ENCODE results near the gene CAMK2D.
"Not testable (repeated sequence)": the region's sequence is repeated elsewhere in the genome, so short reads cannot be mapped to it uniquely, and the experiment has no call there.

The CAMK2D gene

GRCh38 chr4:113702596-113702995, 58.9 kb downstream of the CAMK2D start:
- H3K9me3 ChIP-seq (ENCODE audit: control insufficient read depth, insufficient read depth, low read length); H3K36me3 ChIP-seq (ENCODE audit: control insufficient read depth, insufficient read depth, low read length); H3K27me3 ChIP-seq (ENCODE audit: control insufficient read depth, insufficient read depth, low read length); DNase-seq (ENCODE audit: low read depth, low spot score); H3K4me3 ChIP-seq (ENCODE audit: low read length); H3K4me1 ChIP-seq (ENCODE audit: control insufficient read depth, insufficient read depth, low read length); H3K27ac ChIP-seq (ENCODE audit: low read length): not testable (repeated sequence)
- WGBS (ENCODE audit: insufficient coverage, insufficient read length), result no CpG with 5 or more reads among the region's 3 CpGs

- Histone ChIP-seq H3K36me3 (ENCODE audit: control insufficient read depth, insufficient read depth, low read length) (no peaks in the 10 kb centered on the region), H3K4me1 (ENCODE audit: control insufficient read depth, insufficient read depth, low read length) (no peaks in the 10 kb centered on the region), H3K27ac (ENCODE audit: low read length) (no peak overlapping the region), H3K4me3 (ENCODE audit: low read length) (no peak overlapping the region), H3K9me3 (ENCODE audit: control insufficient read depth, insufficient read depth, low read length) (no peaks in the 10 kb centered on the region), H3K27me3 (ENCODE audit: control insufficient read depth, insufficient read depth, low read length) (no peaks in the 10 kb centered on the region)
- WGBS (ENCODE audit: insufficient coverage, insufficient read length), result no CpG with 5 or more reads among the region's 1 CpG
- no peak for DNase-seq (ENCODE audit: low read depth, low spot score)
These were observed 60.4 kb downstream of the CAMK2D start for GRCh38 chr4:113701169-113701568.

GRCh38 chr4:113700602-113701150, 60.9 kb downstream of the CAMK2D start:
- no peaks in the 10 kb centered on the region for H3K9me3 ChIP-seq (ENCODE audit: control insufficient read depth, insufficient read depth, low read length)
- H3K36me3 ChIP-seq (ENCODE audit: control insufficient read depth, insufficient read depth, low read length), result no peaks in the 10 kb centered on the region
- no peak overlapping the region for H3K4me3 ChIP-seq (ENCODE audit: low read length)
- no peaks in the 10 kb centered on the region for H3K27me3 ChIP-seq (ENCODE audit: control insufficient read depth, insufficient read depth, low read length)
- no peak for DNase-seq (ENCODE audit: low read depth, low spot score)
- H3K4me1 ChIP-seq (ENCODE audit: control insufficient read depth, insufficient read depth, low read length), result no peaks in the 10 kb centered on the region
- no CpG with 5 or more reads among the region's 2 CpGs for WGBS (ENCODE audit: insufficient coverage, insufficient read length)
- H3K27ac ChIP-seq (ENCODE audit: low read length), result no peak overlapping the region

GRCh38 chr4:113699772-113700171, 61.8 kb downstream of the CAMK2D start:
- Histone ChIP-seq H3K4me3 (ENCODE audit: low read length) (no peak overlapping the region), H3K9me3 (ENCODE audit: control insufficient read depth, insufficient read depth, low read length) (no peaks in the 10 kb centered on the region), H3K4me1 (ENCODE audit: control insufficient read depth, insufficient read depth, low read length) (no peaks in the 10 kb centered on the region), H3K36me3 (ENCODE audit: control insufficient read depth, insufficient read depth, low read length) (no peaks in the 10 kb centered on the region), H3K27me3 (ENCODE audit: control insufficient read depth, insufficient read depth, low read length) (no peaks in the 10 kb centered on the region), H3K27ac (ENCODE audit: low read length) (no peak overlapping the region)
- WGBS (ENCODE audit: insufficient coverage, insufficient read length), result no CpG with 5 or more reads among the region's 2 CpGs
- DNase-seq (ENCODE audit: low read depth, low spot score), result no peak

- Histone ChIP-seq H3K4me1 (ENCODE audit: control insufficient read depth, insufficient read depth, low read length) (no peaks in the 10 kb centered on the region), H3K4me3 (ENCODE audit: low read length) (no peak overlapping the region), H3K27me3 (ENCODE audit: control insufficient read depth, insufficient read depth, low read length) (no peaks in the 10 kb centered on the region), H3K36me3 (ENCODE audit: control insufficient read depth, insufficient read depth, low read length) (no peaks in the 10 kb centered on the region), H3K27ac (ENCODE audit: low read length) (no peak overlapping the region), H3K9me3 (ENCODE audit: control insufficient read depth, insufficient read depth, low read length) (no peaks in the 10 kb centered on the region)
- no peak for DNase-seq (ENCODE audit: low read depth, low spot score)
- WGBS (ENCODE audit: insufficient coverage, insufficient read length), result no CpG with 5 or more reads among the region's 2 CpGs
These were observed 64.1 kb downstream of the CAMK2D start for GRCh38 chr4:113697429-113697828.

- DNase-seq (ENCODE audit: low read depth, low spot score), result no peak
- Histone ChIP-seq H3K4me3 (ENCODE audit: low read length) (no peak overlapping the region), H3K36me3 (ENCODE audit: control insufficient read depth, insufficient read depth, low read length) (no peaks in the 10 kb centered on the region), H3K27me3 (ENCODE audit: control insufficient read depth, insufficient read depth, low read length) (no peaks in the 10 kb centered on the region), H3K27ac (ENCODE audit: low read length) (no peak overlapping the region), H3K9me3 (ENCODE audit: control insufficient read depth, insufficient read depth, low read length) (no peaks in the 10 kb centered on the region), H3K4me1 (ENCODE audit: control insufficient read depth, insufficient read depth, low read length) (no peaks in the 10 kb centered on the region)
- WGBS (ENCODE audit: insufficient coverage, insufficient read length), result no CpG with 5 or more reads among the region's 3 CpGs
These were observed 66.0 kb downstream of the CAMK2D start for GRCh38 chr4:113695328-113696169.

GRCh38 chr4:113694008-113694407, 67.5 kb downstream of the CAMK2D start:
- Histone ChIP-seq H3K27ac (ENCODE audit: low read length) (no peak overlapping the region), H3K36me3 (ENCODE audit: control insufficient read depth, insufficient read depth, low read length) (no peaks in the 10 kb centered on the region), H3K9me3 (ENCODE audit: control insufficient read depth, insufficient read depth, low read length) (no peaks in the 10 kb centered on the region), H3K4me3 (ENCODE audit: low read length) (no peak overlapping the region), H3K27me3 (ENCODE audit: control insufficient read depth, insufficient read depth, low read length) (no peaks in the 10 kb centered on the region), H3K4me1 (ENCODE audit: control insufficient read depth, insufficient read depth, low read length) (no peaks in the 10 kb centered on the region)
- DNase-seq (ENCODE audit: low read depth, low spot score), result no peak
- 100% methylated on average over 1 of the region's 2 CpGs for WGBS (ENCODE audit: insufficient coverage, insufficient read length)

- no peaks in the 10 kb centered on the region for H3K36me3 ChIP-seq (ENCODE audit: control insufficient read depth, insufficient read depth, low read length)
- H3K27me3 ChIP-seq (ENCODE audit: control insufficient read depth, insufficient read depth, low read length), result no peaks in the 10 kb centered on the region
These were observed 68.6 kb downstream of the CAMK2D start for GRCh38 chr4:113692809-113693411.

GRCh38 chr4:113691676-113692075, 69.9 kb downstream of the CAMK2D start:
- Histone ChIP-seq H3K4me3 (ENCODE audit: low read length) (no peak overlapping the region), H3K4me1 (ENCODE audit: control insufficient read depth, insufficient read depth, low read length) (no peaks in the 10 kb centered on the region), H3K27me3 (ENCODE audit: control insufficient read depth, insufficient read depth, low read length) (no peaks in the 10 kb centered on the region), H3K27ac (ENCODE audit: low read length) (no peak overlapping the region), H3K36me3 (ENCODE audit: control insufficient read depth, insufficient read depth, low read length) (no peaks in the 10 kb centered on the region), H3K9me3 (ENCODE audit: control insufficient read depth, insufficient read depth, low read length) (no peaks in the 10 kb centered on the region)
- no CpG with 5 or more reads among the region's 2 CpGs for WGBS (ENCODE audit: insufficient coverage, insufficient read length)
- no peak for DNase-seq (ENCODE audit: low read depth, low spot score)

More at GRCh38 chr4:113692809-113693411, 68.6 kb downstream of the CAMK2D start:
- no peak overlapping the region for H3K4me3 ChIP-seq (ENCODE audit: low read length)
- H3K27ac ChIP-seq (ENCODE audit: low read length), result no peak overlapping the region
- no CpG with 5 or more reads among the region's 3 CpGs for WGBS (ENCODE audit: insufficient coverage, insufficient read length)
- no peaks in the 10 kb centered on the region for H3K9me3 ChIP-seq (ENCODE audit: control insufficient read depth, insufficient read depth, low read length)
- DNase-seq (ENCODE audit: low read depth, low spot score), result no peak
- H3K4me1 ChIP-seq (ENCODE audit: control insufficient read depth, insufficient read depth, low read length), result no peaks in the 10 kb centered on the region

GRCh38 chr4:113689394-113689793, 72.1 kb downstream of the CAMK2D start:
- Histone ChIP-seq H3K36me3 (ENCODE audit: control insufficient read depth, insufficient read depth, low read length) (no peaks in the 10 kb centered on the region), H3K27ac (ENCODE audit: low read length) (no peak overlapping the region), H3K9me3 (ENCODE audit: control insufficient read depth, insufficient read depth, low read length) (no peaks in the 10 kb centered on the region), H3K4me1 (ENCODE audit: control insufficient read depth, insufficient read depth, low read length) (no peaks in the 10 kb centered on the region), H3K27me3 (ENCODE audit: control insufficient read depth, insufficient read depth, low read length) (no peaks in the 10 kb centered on the region), H3K4me3 (ENCODE audit: low read length) (no peak overlapping the region)
- no CpG with 5 or more reads among the region's 1 CpG for WGBS (ENCODE audit: insufficient coverage, insufficient read length)
- DNase-seq (ENCODE audit: low read depth, low spot score), result no peak

Measured in iPS DF 6.9 (cell line).